CD14-positive monocyte (primary cell): Measurements from ENCODE around the gene SNAP25. TPM values are rescaled to one million over a fixed set of nuclear protein-coding genes. Genes with fewer than 3 reads are reported as not detected.

Source experiments
- DNase-seq, 3 donors: peaks; one replicate each; pipeline ENCODE4 v3.0.0-alpha.2; 2011 to 2022
- H2AFZ ChIP-seq: 2 replicates; pipeline ENCODE4 v1.6.0; 2012; ENCODE audit warnings: mild to moderate bottlenecking, low read depth, low read length, inconsistent platforms; ENCODE audit not compliant: insufficient read depth, poor library complexity, severe bottlenecking
- H3K27ac ChIP-seq, 2 donors: 1 replicate in 1 of 2; 2 replicates in 1 of 2; pipeline ENCODE4 v1.5.1; 2012 to 2013; ENCODE audit warnings: low read length in 2 of 2, control low read depth in 1 of 2, inconsistent platforms in 1 of 2, low read depth in 1 of 2, mild to moderate bottlenecking in 1 of 2
- H3K27me3 ChIP-seq, 2 donors: one replicate each; pipeline versions ENCODE4 v1.6.0 to v1.6.1; 2011 to 2013; ENCODE audit warnings: low read length in 2 of 2; ENCODE audit not compliant: control insufficient read depth in 2 of 2, insufficient read depth in 2 of 2
- H3K36me3 ChIP-seq, 2 donors: replicated peaks in 1 of 2; 1 replicate in 1 of 2; 2 replicates in 1 of 2; pipeline versions ENCODE4 v1.5.1 to v1.6.1; 2012 to 2013; ENCODE audit warnings: low read length in 2 of 2, control low read depth in 1 of 2, inconsistent platforms in 1 of 2, mild to moderate bottlenecking in 1 of 2; ENCODE audit not compliant: insufficient read depth in 2 of 2, control insufficient read depth in 1 of 2
- H3K4me1 ChIP-seq, 2 donors: 1 replicate in 1 of 2; 2 replicates in 1 of 2; pipeline versions ENCODE4 v1.5.1 to v1.6.1; 2012 to 2013; ENCODE audit warnings: low read length in 2 of 2, control low read depth in 1 of 2, inconsistent platforms in 1 of 2, mild to moderate bottlenecking in 1 of 2, moderate library complexity in 1 of 2; ENCODE audit not compliant: insufficient read depth in 2 of 2, control insufficient read depth in 1 of 2
- H3K4me2 ChIP-seq: replicated peaks from 2 replicates; pipeline ENCODE3; 2012; ENCODE audit warnings: low read length, moderate library complexity, mild to moderate bottlenecking; ENCODE audit not compliant: poor library complexity, severe bottlenecking; ENCODE audit errors: extremely low read depth
- H3K4me3 ChIP-seq, 3 experiments: fragments of 200-600 bp in 1 of 3; sonication (generic) in 1 of 3; replicated peaks in 1 of 3; 1 replicate in 2 of 3; 2 replicates in 1 of 3; pipeline ENCODE4 v1.5.1; 2011 to 2013; ENCODE audit warnings: low read length in 3 of 3, mild to moderate bottlenecking in 3 of 3, control low read depth in 2 of 3, low read depth in 2 of 3, inconsistent platforms in 1 of 3, moderate library complexity in 1 of 3
- H3K79me2 ChIP-seq: 2 replicates; pipeline ENCODE4 v1.6.0; 2012; ENCODE audit warnings: mild to moderate bottlenecking, control low read depth, inconsistent platforms, low read length, moderate library complexity; ENCODE audit not compliant: insufficient read depth
- H3K9ac ChIP-seq: 2 replicates; pipeline ENCODE4 v1.6.0; 2017; ENCODE audit warnings: low read length, mild to moderate bottlenecking; ENCODE audit not compliant: insufficient read depth, poor library complexity, severe bottlenecking
- H3K9me3 ChIP-seq, 2 donors: replicated peaks in 1 of 2; 1 replicate in 1 of 2; 2 replicates in 1 of 2; pipeline versions ENCODE4 v1.5.1 to v1.6.1; 2012 to 2013; ENCODE audit warnings: low read length in 2 of 2, control low read depth in 1 of 2; ENCODE audit not compliant: control insufficient read depth in 1 of 2, insufficient read depth in 1 of 2
- H4K20me1 ChIP-seq: 2 replicates; pipeline ENCODE4 v1.6.0; 2012; ENCODE audit warnings: mild to moderate bottlenecking, low read length, control low read depth, moderate library complexity; ENCODE audit not compliant: insufficient read depth
- H3K27ac Mint-ChIP-seq, 7 donors: one replicate each; pipeline ENCODE4 v1.8.0; 2020; ENCODE audit warnings: mild to moderate bottlenecking in 7 of 7, mixed read lengths in 7 of 7, moderate library complexity in 6 of 7, inconsistent platforms in 2 of 7
- H3K27me3 Mint-ChIP-seq, 3 donors: one replicate each; pipeline ENCODE4 v1.8.0; 2021 to 2022; ENCODE audit warnings: low read depth in 3 of 3, mild to moderate bottlenecking in 3 of 3, mixed read lengths in 3 of 3, moderate library complexity in 3 of 3, inconsistent platforms in 1 of 3
- H3K36me3 Mint-ChIP-seq, 2 donors: one replicate each; pipeline ENCODE4 v1.8.0; 2020; ENCODE audit warnings: mixed read lengths in 2 of 2, inconsistent platforms in 1 of 2, mild to moderate bottlenecking in 1 of 2
- H3K4me1 Mint-ChIP-seq: one replicate; pipeline ENCODE4 v1.8.0; 2020; ENCODE audit warnings: mild to moderate bottlenecking, mixed read lengths
- H3K4me3 Mint-ChIP-seq, 2 donors: one replicate each; pipeline ENCODE4 v1.8.0; 2020; ENCODE audit warnings: mild to moderate bottlenecking in 2 of 2, mixed read lengths in 2 of 2, moderate library complexity in 1 of 2
- H3K9me3 Mint-ChIP-seq, 7 donors: one replicate each; pipeline ENCODE4 v1.8.0; 2020 to 2022; ENCODE audit warnings: mixed read lengths in 7 of 7, mild to moderate bottlenecking in 6 of 7, moderate library complexity in 6 of 7, inconsistent platforms in 2 of 7
- WGBS: methylation state at CpG from one replicate; pipeline ENCODE4 v1.1.5; 2013; ENCODE audit warnings: missing lambda C conversion rate; ENCODE audit not compliant: insufficient coverage; 5-methylcytosine and 5-hydroxymethylcytosine counted together
- intact Hi-C, 2 donors: fragments of 100-400 bp; cut with micrococcal nuclease; formaldehyde crosslinking; loops; one replicate each; pipeline versions ENCODE4 v1.15.0 to v1.15.1; 2023
- polyA plus RNA-seq, 3 donors: library from polyadenylated mRNA; depleted of rRNA in 1 of 3; unstranded in 2 of 3; stranded (reverse) in 1 of 3; fragments of 300-500 nt in 2 of 3; fragments of >200 nt in 1 of 3; fragmentation: Illumina TruSeq in 2 of 3; gene quantifications; 1 replicate in 2 of 3; 2 replicates in 1 of 3; pipeline ENCODE4 v1.2.3, GENCODE V29; 2012 to 2021
- TF ChIP-seq, protein P1 (sequence below): fragments of 200-600 bp; IDR thresholded peaks from one replicate; pipeline ENCODE4 v1.8.0; 2022; ENCODE audit warnings: antibody characterized with exemption, mild to moderate bottlenecking

The SNAP25 gene
- polyA plus RNA-seq, 3 donors, result not detected

DNA sequence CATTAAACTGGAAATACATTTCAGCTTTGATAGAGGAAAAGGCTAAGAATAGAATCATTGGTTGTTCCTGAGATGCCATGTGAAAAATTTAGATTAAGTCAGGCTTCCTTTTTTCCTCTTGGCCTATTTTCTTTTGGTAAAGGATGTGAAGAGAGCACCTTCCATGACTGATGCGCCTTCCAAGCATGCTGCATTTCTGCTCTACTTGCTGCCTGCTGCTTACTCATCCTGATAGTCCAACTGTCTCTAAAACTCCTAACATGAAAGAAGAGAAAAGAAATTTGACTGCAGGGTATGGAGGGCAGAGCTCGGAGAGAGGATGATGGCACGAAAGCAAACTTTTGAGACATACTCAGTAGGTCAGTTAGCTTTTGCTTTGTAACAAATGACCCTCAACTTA is 28.8 kb downstream of the SNAP25 start:
- H3K4me3 ChIP-seq, result no peak overlapping the region
- H3K4me1 ChIP-seq, result no peaks in the 10 kb centered on the region
- TF ChIP-seq, protein P1, sequence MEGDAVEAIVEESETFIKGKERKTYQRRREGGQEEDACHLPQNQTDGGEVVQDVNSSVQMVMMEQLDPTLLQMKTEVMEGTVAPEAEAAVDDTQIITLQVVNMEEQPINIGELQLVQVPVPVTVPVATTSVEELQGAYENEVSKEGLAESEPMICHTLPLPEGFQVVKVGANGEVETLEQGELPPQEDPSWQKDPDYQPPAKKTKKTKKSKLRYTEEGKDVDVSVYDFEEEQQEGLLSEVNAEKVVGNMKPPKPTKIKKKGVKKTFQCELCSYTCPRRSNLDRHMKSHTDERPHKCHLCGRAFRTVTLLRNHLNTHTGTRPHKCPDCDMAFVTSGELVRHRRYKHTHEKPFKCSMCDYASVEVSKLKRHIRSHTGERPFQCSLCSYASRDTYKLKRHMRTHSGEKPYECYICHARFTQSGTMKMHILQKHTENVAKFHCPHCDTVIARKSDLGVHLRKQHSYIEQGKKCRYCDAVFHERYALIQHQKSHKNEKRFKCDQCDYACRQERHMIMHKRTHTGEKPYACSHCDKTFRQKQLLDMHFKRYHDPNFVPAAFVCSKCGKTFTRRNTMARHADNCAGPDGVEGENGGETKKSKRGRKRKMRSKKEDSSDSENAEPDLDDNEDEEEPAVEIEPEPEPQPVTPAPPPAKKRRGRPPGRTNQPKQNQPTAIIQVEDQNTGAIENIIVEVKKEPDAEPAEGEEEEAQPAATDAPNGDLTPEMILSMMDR, result no peak
- H3K9me3 ChIP-seq, result no peaks in the 10 kb centered on the region
- no peak overlapping the region for H3K27ac Mint-ChIP-seq
- H3K36me3 Mint-ChIP-seq, result no peaks in the 10 kb centered on the region
- DNase-seq, result no peak
- H3K27me3 ChIP-seq, result no peaks in the 10 kb centered on the region
- H4K20me1 ChIP-seq, result no peaks in the 10 kb centered on the region
- H3K4me3 Mint-ChIP-seq, result no peak overlapping the region
- no peak overlapping the region for H3K4me2 ChIP-seq
- H3K9ac ChIP-seq, result no peak overlapping the region
- no peaks in the 10 kb centered on the region for H3K9me3 Mint-ChIP-seq
- no CpG with 5 or more reads among the region's 3 CpGs for WGBS
- H3K36me3 ChIP-seq, result no peaks in the 10 kb centered on the region
- intact Hi-C loops, result no loop called here
- H3K4me1 Mint-ChIP-seq, result no peaks in the 10 kb centered on the region
- peaks cover 0 to 2% (median 0%) of the 10 kb centered on the region in 3 donors for H3K27me3 Mint-ChIP-seq
- no peak overlapping the region for H3K27ac ChIP-seq
- H2AFZ ChIP-seq, result no peak overlapping the region
- H3K79me2 ChIP-seq, result no peaks in the 10 kb centered on the region

DNA sequence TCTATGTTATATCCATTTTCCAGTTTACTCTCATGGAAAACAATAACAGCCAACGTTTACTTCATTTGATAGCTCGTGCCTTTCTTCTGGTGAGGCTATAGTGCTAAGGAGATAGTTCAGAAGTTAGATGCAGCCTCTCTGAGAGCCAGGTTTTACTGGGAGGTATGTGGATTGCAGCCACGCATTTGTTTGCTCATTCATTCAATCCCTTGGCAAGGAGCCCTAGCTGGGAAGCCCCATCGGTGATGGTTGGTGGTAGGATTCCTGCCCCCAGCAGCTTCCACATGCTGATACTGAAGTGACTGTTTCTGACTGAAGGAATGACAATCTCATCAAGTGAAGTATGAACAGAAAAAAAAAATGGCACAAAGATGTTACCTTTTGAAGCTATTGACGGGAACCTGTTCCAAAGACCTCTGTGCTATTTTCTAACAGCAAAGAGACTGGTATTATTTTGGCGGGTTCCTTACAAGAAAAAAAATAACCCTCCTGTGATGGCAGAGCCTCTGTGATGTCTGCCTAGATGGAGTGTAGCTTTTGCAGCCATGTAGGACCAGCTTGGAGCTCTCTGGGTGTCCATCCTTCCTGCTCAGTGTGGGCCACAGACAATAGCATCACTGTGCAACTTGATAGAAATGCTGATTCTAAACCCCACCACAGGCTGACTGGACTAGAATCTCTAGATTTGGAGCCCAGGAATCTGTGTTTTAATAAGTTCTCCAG is 30.6 kb downstream of the SNAP25 start:
- Mint-ChIP-seq H3K4me3 (no peak overlapping the region), H3K4me1 (no peaks in the 10 kb centered on the region), H3K36me3 (no peaks in the 10 kb centered on the region), H3K27me3 (peaks cover 0 to 2% (median 0%) of the 10 kb centered on the region in 3 donors), H3K27ac (no peak overlapping the region), H3K9me3 (no peaks in the 10 kb centered on the region)
- 94% methylated on average over 3 of the region's 6 CpGs for WGBS
- DNase-seq, result no peak
- H3K36me3 ChIP-seq, result no peaks in the 10 kb centered on the region
- no peaks in the 10 kb centered on the region for H3K27me3 ChIP-seq
- H4K20me1 ChIP-seq, result no peaks in the 10 kb centered on the region
- no peaks in the 10 kb centered on the region for H3K79me2 ChIP-seq
- intact Hi-C loops, result no loop called here
- H3K27ac ChIP-seq, result no peak overlapping the region
- TF ChIP-seq, protein P1, result no peak
- H2AFZ ChIP-seq, result no peak overlapping the region
- H3K4me2 ChIP-seq, result no peak overlapping the region
- no peak overlapping the region for H3K4me3 ChIP-seq
- H3K9ac ChIP-seq, result no peak overlapping the region
- no peaks in the 10 kb centered on the region for H3K4me1 ChIP-seq
- H3K9me3 ChIP-seq, result no peaks in the 10 kb centered on the region
